ENCODE data around the gene PUM2.

Gene PUM2

DNA sequence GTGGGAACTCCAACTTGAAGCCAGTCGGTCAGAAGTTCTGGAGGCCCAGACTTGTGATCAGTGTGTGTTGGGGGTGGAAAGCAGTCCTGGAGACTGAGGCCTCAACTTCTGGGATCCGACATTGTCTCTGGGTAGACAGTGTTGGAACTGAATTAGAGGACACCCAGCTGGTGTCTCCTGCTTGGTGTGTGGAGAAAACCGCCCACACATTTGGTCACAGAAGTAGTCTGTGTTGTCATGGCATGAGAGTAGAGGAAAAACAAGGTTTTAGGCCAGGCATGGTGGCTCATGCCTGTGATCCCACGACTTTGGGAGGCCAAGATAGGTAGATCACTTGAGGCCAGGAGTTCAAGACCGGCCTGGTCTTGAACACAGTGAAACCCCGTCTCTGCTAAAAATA lies 51.5 kb downstream of the PUM2 start:
- H3K4me3 ChIP-seq (ENCODE audit: insufficient read depth in 1 of 2, low read depth in 1 of 2, low read length in 2 of 2): no peak overlapping the region
- H3K27ac ChIP-seq (ENCODE audit: low read length, poor library complexity, severe bottlenecking): no peak overlapping the region

GRCh38 chr2:20294231-20294630 lies 56.4 kb downstream of the PUM2 start:
- Histone ChIP-seq H2BK12ac (ENCODE audit: low read length in 2 of 2) (no peak overlapping the region), H3K23ac (ENCODE audit: low read length in 2 of 2) (no peak overlapping the region), H3K4me3 (ENCODE audit: insufficient read depth in 1 of 2, low read depth in 1 of 2, low read length in 2 of 2) (no peak overlapping the region)

More for the DNA sequence above, 51.5 kb downstream of the PUM2 start:
- DNase-seq: no peak
- WGBS: 97% methylated on average over 6 of the region's 6 CpGs
- H2BK15ac ChIP-seq (ENCODE audit: low read depth, poor library complexity, severe bottlenecking): no peak overlapping the region
- peaks cover 2% of the 10 kb centered on the region for H3K4me1 ChIP-seq (ENCODE audit: control insufficient read depth, insufficient read depth, low read depth, low read length)
- peaks cover 11 to 62% of the 10 kb centered on the region in 2 experiments for H3K36me3 ChIP-seq (ENCODE audit: control insufficient read depth in 1 of 2, insufficient read depth in 2 of 2, low read depth in 1 of 2, low read length in 2 of 2)
- no peak overlapping the region for H3K4me2 ChIP-seq (ENCODE audit: low read length, poor library complexity, severe bottlenecking)
- H3K9me3 ChIP-seq (ENCODE audit: control insufficient read depth, low read length): no peaks in the 10 kb centered on the region
- peaks cover 18% of the 10 kb centered on the region for H3K79me1 ChIP-seq (replicated peaks; ENCODE audit: low read length, poor library complexity, severe bottlenecking)
- H3K14ac ChIP-seq (ENCODE audit: low read length in 2 of 2): no peak overlapping the region
- no peak overlapping the region for H3K23ac ChIP-seq (ENCODE audit: low read length in 2 of 2)
- H4K91ac ChIP-seq (ENCODE audit: low read length): no peak overlapping the region
- H2BK12ac ChIP-seq (ENCODE audit: low read length in 2 of 2): no peak overlapping the region
- H3K9ac ChIP-seq (ENCODE audit: low read length): no peak overlapping the region
- H4K8ac ChIP-seq (ENCODE audit: low read length): no peak overlapping the region
- H3K4ac ChIP-seq (ENCODE audit: low read depth in 1 of 2, low read length in 2 of 2): no peak overlapping the region
- no peak overlapping the region for H2BK120ac ChIP-seq (ENCODE audit: low read depth, low read length)
- H2AK5ac ChIP-seq (ENCODE audit: low read length, severe bottlenecking): no peak overlapping the region
- no peak overlapping the region for H3K18ac ChIP-seq (ENCODE audit: low read depth in 1 of 2, low read length in 2 of 2)
- no peaks in the 10 kb centered on the region for H3K27me3 ChIP-seq (ENCODE audit: control insufficient read depth in 1 of 2, insufficient read depth in 1 of 2, low read length in 2 of 2)
- H2AFZ ChIP-seq (ENCODE audit: low read depth, low read length): no peak overlapping the region
- no peak overlapping the region for H2BK5ac ChIP-seq (ENCODE audit: low read depth, low read length, poor library complexity, severe bottlenecking)

DNA sequence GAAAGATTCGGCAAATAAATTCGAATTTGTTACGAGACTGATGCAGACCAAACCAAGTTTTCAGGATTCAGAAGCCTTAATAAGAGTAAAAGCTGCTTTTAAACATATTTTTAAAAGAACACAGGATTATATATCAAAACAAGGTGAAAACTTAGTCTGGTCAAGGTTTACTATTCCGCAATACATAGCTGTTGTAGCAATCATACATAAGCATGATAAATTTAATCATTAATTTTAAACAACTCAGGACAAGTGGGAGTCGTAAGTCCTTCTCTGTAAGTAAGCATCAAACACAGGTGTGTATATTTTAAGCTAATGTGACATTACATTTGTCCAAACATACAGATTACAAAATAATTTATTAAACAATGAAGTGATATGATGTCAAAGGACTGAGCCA lies 57.7 kb downstream of the PUM2 start:
- no peak overlapping the region for H3K23ac ChIP-seq (ENCODE audit: low read length in 2 of 2)
- H2BK120ac ChIP-seq (ENCODE audit: low read depth, low read length): no peak overlapping the region
- no peak overlapping the region for H2AK5ac ChIP-seq (ENCODE audit: low read length, severe bottlenecking)
- H3K9me3 ChIP-seq (ENCODE audit: control insufficient read depth, low read length): no peaks in the 10 kb centered on the region
- H3K9ac ChIP-seq (ENCODE audit: low read length): no peak overlapping the region
- peaks cover 8% of the 10 kb centered on the region for H3K79me1 ChIP-seq (replicated peaks; ENCODE audit: low read length, poor library complexity, severe bottlenecking)
- no peak overlapping the region for H2AFZ ChIP-seq (ENCODE audit: low read depth, low read length)
- no peak overlapping the region for H3K4ac ChIP-seq (ENCODE audit: low read depth in 1 of 2, low read length in 2 of 2)
- no peak overlapping the region for H2BK5ac ChIP-seq (ENCODE audit: low read depth, low read length, poor library complexity, severe bottlenecking)
- no peak overlapping the region for H2BK12ac ChIP-seq (ENCODE audit: low read length in 2 of 2)
- H4K91ac ChIP-seq (ENCODE audit: low read length): no peak overlapping the region
- 96% methylated on average over 3 of the region's 5 CpGs for WGBS
- no peak for DNase-seq
- H2BK15ac ChIP-seq (ENCODE audit: low read depth, poor library complexity, severe bottlenecking): no peak overlapping the region
- H3K18ac ChIP-seq (ENCODE audit: low read depth in 1 of 2, low read length in 2 of 2): no peak overlapping the region
- H3K4me1 ChIP-seq (ENCODE audit: control insufficient read depth, insufficient read depth, low read depth, low read length): peaks cover 3% of the 10 kb centered on the region
- no peaks in the 10 kb centered on the region for H3K27me3 ChIP-seq (ENCODE audit: control insufficient read depth in 1 of 2, insufficient read depth in 1 of 2, low read length in 2 of 2)
- no peak overlapping the region for H3K14ac ChIP-seq (ENCODE audit: low read length in 2 of 2)
- peaks cover 14 to 67% of the 10 kb centered on the region in 2 experiments for H3K36me3 ChIP-seq (ENCODE audit: control insufficient read depth in 1 of 2, insufficient read depth in 2 of 2, low read depth in 1 of 2, low read length in 2 of 2)
- H4K8ac ChIP-seq (ENCODE audit: low read length): no peak overlapping the region
- no peak overlapping the region for H3K4me2 ChIP-seq (ENCODE audit: low read length, poor library complexity, severe bottlenecking)
- no peak overlapping the region for H3K4me3 ChIP-seq (ENCODE audit: insufficient read depth in 1 of 2, low read depth in 1 of 2, low read length in 2 of 2)
- H3K27ac ChIP-seq (ENCODE audit: low read length, poor library complexity, severe bottlenecking): no peak overlapping the region

More at GRCh38 chr2:20294231-20294630, 56.4 kb downstream of the PUM2 start:
- no peak overlapping the region for H3K14ac ChIP-seq (ENCODE audit: low read length in 2 of 2)
- no peak overlapping the region for H3K27ac ChIP-seq (ENCODE audit: low read length, poor library complexity, severe bottlenecking)
- H3K18ac ChIP-seq (ENCODE audit: low read depth in 1 of 2, low read length in 2 of 2): no peak overlapping the region
- H3K4ac ChIP-seq (ENCODE audit: low read depth in 1 of 2, low read length in 2 of 2): no peak overlapping the region
- H3K4me2 ChIP-seq (ENCODE audit: low read length, poor library complexity, severe bottlenecking): no peak overlapping the region
- no peak overlapping the region for H2AFZ ChIP-seq (ENCODE audit: low read depth, low read length)
- H3K36me3 ChIP-seq (ENCODE audit: control insufficient read depth in 1 of 2, insufficient read depth in 2 of 2, low read depth in 1 of 2, low read length in 2 of 2): peaks cover 22 to 70% of the 10 kb centered on the region in 2 experiments
- H4K91ac ChIP-seq (ENCODE audit: low read length): no peak overlapping the region
- no peak for DNase-seq
- no peak overlapping the region for H2BK15ac ChIP-seq (ENCODE audit: low read depth, poor library complexity, severe bottlenecking)
- no peak overlapping the region for H4K8ac ChIP-seq (ENCODE audit: low read length)
- H3K27me3 ChIP-seq (ENCODE audit: control insufficient read depth in 1 of 2, insufficient read depth in 1 of 2, low read length in 2 of 2): no peaks in the 10 kb centered on the region
- peaks cover 10% of the 10 kb centered on the region for H3K79me1 ChIP-seq (replicated peaks; ENCODE audit: low read length, poor library complexity, severe bottlenecking)
- H3K4me1 ChIP-seq (ENCODE audit: control insufficient read depth, insufficient read depth, low read depth, low read length): peaks cover 3% of the 10 kb centered on the region
- no peaks in the 10 kb centered on the region for H3K9me3 ChIP-seq (ENCODE audit: control insufficient read depth, low read length)
- H2BK120ac ChIP-seq (ENCODE audit: low read depth, low read length): no peak overlapping the region
- no peak overlapping the region for H2AK5ac ChIP-seq (ENCODE audit: low read length, severe bottlenecking)
- WGBS: 98% methylated on average over 5 of the region's 9 CpGs
- no peak overlapping the region for H2BK5ac ChIP-seq (ENCODE audit: low read depth, low read length, poor library complexity, severe bottlenecking)
- H3K9ac ChIP-seq (ENCODE audit: low read length): no peak overlapping the region

DNA sequence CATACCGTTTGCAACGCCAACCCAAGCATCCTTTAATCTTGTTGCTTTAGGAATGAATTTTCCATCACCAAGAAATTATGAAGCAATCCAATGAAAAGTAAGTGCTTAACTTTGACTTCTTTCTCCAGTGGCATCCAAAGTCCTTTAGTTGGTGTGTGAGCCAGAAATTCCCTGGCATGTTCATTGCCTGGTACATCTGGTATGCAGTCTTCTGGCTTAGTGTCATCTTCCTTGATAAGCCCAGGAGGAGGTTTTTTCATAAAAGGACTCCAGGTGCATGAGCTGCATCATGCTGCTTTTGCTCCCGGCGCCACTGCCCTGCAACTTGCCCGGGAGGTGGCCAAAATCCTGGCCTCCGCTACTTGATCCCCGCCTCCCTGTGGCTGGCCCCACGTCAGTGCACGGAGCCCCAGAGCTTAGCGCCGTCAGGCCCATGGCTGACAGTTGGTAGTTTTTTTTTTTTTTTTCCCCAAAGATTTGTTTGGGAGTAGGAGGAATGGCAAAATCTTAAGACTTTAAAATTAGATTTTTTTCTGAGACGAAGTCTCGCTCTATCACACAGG lies 58.7 kb downstream of the PUM2 start:
- 96% methylated on average over 13 of the region's 13 CpGs for WGBS
- Histone ChIP-seq H2BK15ac (ENCODE audit: low read depth, poor library complexity, severe bottlenecking) (no peak overlapping the region), H3K36me3 (ENCODE audit: control insufficient read depth in 1 of 2, insufficient read depth in 2 of 2, low read depth in 1 of 2, low read length in 2 of 2) (peaks cover 14 to 67% of the 10 kb centered on the region in 2 experiments), H2AK5ac (ENCODE audit: low read length, severe bottlenecking) (no peak overlapping the region), H3K4me2 (ENCODE audit: low read length, poor library complexity, severe bottlenecking) (no peak overlapping the region), H3K4me1 (ENCODE audit: control insufficient read depth, insufficient read depth, low read depth, low read length) (peaks cover 3% of the 10 kb centered on the region), H3K4ac (ENCODE audit: low read depth in 1 of 2, low read length in 2 of 2) (no peak overlapping the region), H2BK12ac (ENCODE audit: low read length in 2 of 2) (no peak overlapping the region), H3K18ac (ENCODE audit: low read depth in 1 of 2, low read length in 2 of 2) (no peak overlapping the region), H3K4me3 (ENCODE audit: insufficient read depth in 1 of 2, low read depth in 1 of 2, low read length in 2 of 2) (no peak overlapping the region), H3K9me3 (ENCODE audit: control insufficient read depth, low read length) (no peaks in the 10 kb centered on the region), H3K79me1 (replicated peaks; ENCODE audit: low read length, poor library complexity, severe bottlenecking) (peaks cover 10% of the 10 kb centered on the region), H3K9ac (ENCODE audit: low read length) (no peak overlapping the region), H3K14ac (ENCODE audit: low read length in 2 of 2) (no peak overlapping the region), H3K27me3 (ENCODE audit: control insufficient read depth in 1 of 2, insufficient read depth in 1 of 2, low read length in 2 of 2) (no peaks in the 10 kb centered on the region), H2BK120ac (ENCODE audit: low read depth, low read length) (no peak overlapping the region), H4K91ac (ENCODE audit: low read length) (no peak overlapping the region), H2BK5ac (ENCODE audit: low read depth, low read length, poor library complexity, severe bottlenecking) (no peak overlapping the region), H3K23ac (ENCODE audit: low read length in 2 of 2) (no peak overlapping the region), H3K27ac (ENCODE audit: low read length, poor library complexity, severe bottlenecking) (no peak overlapping the region), H4K8ac (ENCODE audit: low read length) (no peak overlapping the region), H2AFZ (ENCODE audit: low read depth, low read length) (no peak overlapping the region)
- no peak for DNase-seq
